HCT116 (cell line): ENCODE measurements around the gene PRICKLE3. TPM values are rescaled to one million over a fixed set of nuclear protein-coding genes. Genes with fewer than 3 reads are reported as not detected.

Experiments
- ATAC-seq: fragments of 200-7000 bp; cut with Tn5 transposase; 2 replicates; pipeline ENCODE4 v1.9.1; 2020; ENCODE audit warnings: mild to moderate bottlenecking, moderate library complexity
- BruUV-seq: library from RNA; stranded (reverse); fragments of 400-500 nt; replicated peaks from 2 replicates; lab custom pipeline; 2021; lab: Mats Ljungman, UMichigan
- CTCF ChIA-PET: fragments of 300-600 bp; sonication (Branson Sonifier 250); formaldehyde crosslinking; loops from one replicate; lab custom pipeline; 2021; ENCODE audit warnings: antibody characterized with exemption; lab: Charles Lee
- POLR2A ChIA-PET: fragments of 300-600, 350-600 bp; sonication (Branson Sonifier 250); formaldehyde crosslinking; loops from one replicate; lab custom pipeline; 2021; ENCODE audit warnings: antibody characterized with exemption; lab: Charles Lee
- RAD21 ChIA-PET, 2 experiments: fragments of 300-600 bp; sonication (Branson Sonifier 250); formaldehyde crosslinking; loops; one replicate each; lab custom pipeline; 2023; ENCODE audit warnings: low total read pairs in 2 of 2; ENCODE audit not compliant: uncharacterized antibody in 2 of 2, unreplicated experiment in 2 of 2, low non-redundant PET in 1 of 2; lab: Charles Lee
- DNase-seq: peaks from one replicate; pipeline ENCODE4 v3.0.0-alpha.2; 2010; ENCODE audit warnings: low read depth, low spot score
- H2AFZ ChIP-seq: fragments of 200-600 bp; shearing (Covaris generic), sonication (generic); 2 replicates; pipeline ENCODE4 v1.6.1; 2017; ENCODE audit warnings: low read depth, mixed run types, mixed read lengths, antibody characterized with exemption, low read length; ENCODE audit not compliant: poor library complexity, severe bottlenecking
- H3K27ac ChIP-seq: 2 replicates; pipeline ENCODE4 v1.5.1; 2012; ENCODE audit warnings: low read depth, low read length
- H3K27me3 ChIP-seq: fragments of 200-600 bp; sonication (generic); 2 replicates; pipeline ENCODE4 v1.6.1; 2016; ENCODE audit warnings: mixed run types, low read length, mixed read lengths; ENCODE audit not compliant: insufficient read depth
- H3K36me3 ChIP-seq, 2 experiments: fragments of 200-500 bp in 1 of 2; fragments of 200-600 bp in 1 of 2; sonication (Bioruptor generic) in 1 of 2; sonication (generic) in 1 of 2; 2 replicates each; pipeline versions ENCODE4 v1.5.1 to v1.6.1; 2014 to 2016; ENCODE audit warnings: low read length in 2 of 2, inconsistent platforms in 1 of 2, mixed read lengths in 1 of 2, mixed run types in 1 of 2; ENCODE audit not compliant: insufficient read depth in 2 of 2, control insufficient read depth in 1 of 2
- H3K4me1 ChIP-seq, 2 experiments: fragments of 200-600 bp in 1 of 2; sonication (generic) in 1 of 2; 2 replicates each; pipeline versions ENCODE4 v1.5.1 to v1.6.1; 2012 to 2017; ENCODE audit warnings: low read length in 2 of 2, inconsistent platforms in 1 of 2, mild to moderate bottlenecking in 1 of 2, mixed read lengths in 1 of 2, mixed run types in 1 of 2, moderate library complexity in 1 of 2; ENCODE audit not compliant: insufficient read depth in 2 of 2, control insufficient read depth in 1 of 2
- H3K4me2 ChIP-seq: fragments of 200-600 bp; sonication (generic); 2 replicates; pipeline ENCODE4 v1.6.1; 2017; ENCODE audit warnings: mixed run types, low read length, mixed read lengths
- H3K4me3 ChIP-seq, 2 experiments: fragments of 200-600 bp in 1 of 2; sonication (generic) in 1 of 2; replicated peaks in 1 of 2; 2 replicates each; pipeline ENCODE4 v1.5.1; 2011 to 2016; ENCODE audit warnings: low read length in 2 of 2, control low read depth in 1 of 2, low read depth in 1 of 2, mild to moderate bottlenecking in 1 of 2, mixed read lengths in 1 of 2, mixed run types in 1 of 2
- H3K79me2 ChIP-seq: fragments of 200-600 bp; sonication (generic); 2 replicates; pipeline ENCODE4 v1.6.1; 2017; ENCODE audit warnings: mild to moderate bottlenecking, mixed run types, low read length, moderate library complexity, mixed read lengths; ENCODE audit not compliant: insufficient read depth
- H3K9ac ChIP-seq: fragments of 200-600 bp; sonication (generic); 2 replicates; pipeline ENCODE4 v1.6.1; 2016; ENCODE audit warnings: low read length, mixed read lengths
- H3K9me2 ChIP-seq: fragments of 200-600 bp; sonication (generic), shearing (Covaris generic); 2 replicates; pipeline ENCODE4 v1.6.1; 2017; ENCODE audit warnings: mixed run types, mild to moderate bottlenecking, moderate library complexity; ENCODE audit not compliant: insufficient read depth
- H3K9me3 ChIP-seq, 2 experiments: fragments of 200-500 bp in 1 of 2; fragments of 200-600 bp in 1 of 2; sonication (Bioruptor generic) in 1 of 2; sonication (generic) in 1 of 2; 2 replicates each; pipeline ENCODE4 v1.6.1; 2014 to 2017; ENCODE audit warnings: low read length in 2 of 2, mixed read lengths in 2 of 2, inconsistent platforms in 1 of 2, low read depth in 1 of 2, mild to moderate bottlenecking in 1 of 2, mixed run types in 1 of 2, moderate library complexity in 1 of 2; ENCODE audit not compliant: control insufficient read depth in 1 of 2, insufficient read depth in 1 of 2
- H4K20me1 ChIP-seq: fragments of 200-600 bp; sonication (generic), shearing (Covaris generic); 2 replicates; pipeline ENCODE4 v1.6.1; 2017; ENCODE audit warnings: mixed run types, mild to moderate bottlenecking, moderate library complexity; ENCODE audit not compliant: insufficient read depth
- CTCF ChIP-seq, 3 experiments: fragments of 200-600 bp in 1 of 3; sonication (generic) in 1 of 3; IDR thresholded peaks in 2 of 3; conservative IDR thresholded peaks in 1 of 3; 2 replicates each; pipeline ENCODE4 v1.5.1; 2012 to 2017; ENCODE audit warnings: low read depth in 2 of 3, low read length in 2 of 3, antibody characterized with exemption in 1 of 3, borderline replicate concordance in 1 of 3, control low read depth in 1 of 3, mild to moderate bottlenecking in 1 of 3, mixed read lengths in 1 of 3, mixed run types in 1 of 3, moderate library complexity in 1 of 3; ENCODE audit not compliant: insufficient read depth in 1 of 3
- ELF1 ChIP-seq: IDR thresholded peaks from 2 replicates; pipeline ENCODE4 v1.6.1; 2012; ENCODE audit warnings: low read depth, borderline replicate concordance
- EZH2 ChIP-seq: fragments of 200-600 bp; sonication (generic); IDR thresholded peaks from 2 replicates; pipeline ENCODE4 v1.6.1; 2017; ENCODE audit warnings: antibody characterized with exemption, mixed run types
- EZH2phosphoT487 ChIP-seq: fragments of 200-600 bp; IDR thresholded peaks from 2 replicates; pipeline ENCODE4 v1.6.1; 2018; ENCODE audit warnings: antibody characterized with exemption, borderline replicate concordance
- FOSL1 ChIP-seq: IDR thresholded peaks from 2 replicates; pipeline ENCODE4 v1.6.1; 2012; ENCODE audit warnings: low read depth
- POLR2AphosphoS5 ChIP-seq: IDR thresholded peaks from 2 replicates; pipeline ENCODE4 v1.6.1; 2011; ENCODE audit warnings: mild to moderate bottlenecking, low read depth, low read length, moderate library complexity
- RAD21 ChIP-seq: IDR thresholded peaks from 2 replicates; pipeline ENCODE4 v1.6.1; 2012; ENCODE audit warnings: low read depth, mild to moderate bottlenecking
- REST ChIP-seq: IDR thresholded peaks from 2 replicates; pipeline ENCODE4 v1.6.1; 2012; ENCODE audit warnings: low read depth
- SP1 ChIP-seq: IDR thresholded peaks from 2 replicates; pipeline ENCODE4 v1.6.1; 2012; ENCODE audit warnings: low read depth
- SRF ChIP-seq: IDR thresholded peaks from 2 replicates; pipeline ENCODE4 v1.6.1; 2012; ENCODE audit warnings: low read depth
- TCF7L2 ChIP-seq: IDR thresholded peaks from 2 replicates; pipeline ENCODE4 v1.7.0; 2011; ENCODE audit warnings: borderline replicate concordance, inconsistent platforms; ENCODE audit not compliant: insufficient read depth, insufficient read length; ENCODE audit errors: extremely low read depth
- YY1 ChIP-seq: IDR thresholded peaks from 2 replicates; pipeline ENCODE4 v1.6.1; 2011; ENCODE audit warnings: low read length, low read depth, moderate library complexity, mild to moderate bottlenecking; ENCODE audit not compliant: insufficient replicate concordance; ENCODE audit errors: extremely low read depth
- ZBTB33 ChIP-seq: IDR thresholded peaks from 2 replicates; pipeline ENCODE4 v1.6.1; 2011; ENCODE audit warnings: mild to moderate bottlenecking, low read length, moderate library complexity; ENCODE audit not compliant: insufficient replicate concordance; ENCODE audit errors: extremely low read depth
- ZFX ChIP-seq: fragments of 450-650 bp; IDR thresholded peaks from 2 replicates; pipeline ENCODE4 v1.6.1; 2017
- ZNF274 ChIP-seq: fragments of 200-500 bp; sonication (Bioruptor generic); IDR thresholded peaks from 2 replicates; pipeline ENCODE4 v1.6.1; 2014; ENCODE audit warnings: mild to moderate bottlenecking, low read depth, low read length, inconsistent platforms
- intact Hi-C: fragments of 100-400 bp; cut with micrococcal nuclease; formaldehyde crosslinking; loops from 2 replicates; pipeline ENCODE4 v1.10.0; 2022
- total RNA-seq: library from RNA; stranded (reverse); gene quantifications from one replicate; pipeline ENCODE4 v1.2.1, GENCODE V29; 2021; ENCODE audit not compliant: unreplicated experiment
- TF ChIP-seq, protein P1 (sequence below): IDR thresholded peaks from 2 replicates; pipeline ENCODE4 v1.6.1; 2012

The PRICKLE3 gene
- total RNA-seq, 1 experiment from 2014 or later: 27.8 TPM

DNA sequence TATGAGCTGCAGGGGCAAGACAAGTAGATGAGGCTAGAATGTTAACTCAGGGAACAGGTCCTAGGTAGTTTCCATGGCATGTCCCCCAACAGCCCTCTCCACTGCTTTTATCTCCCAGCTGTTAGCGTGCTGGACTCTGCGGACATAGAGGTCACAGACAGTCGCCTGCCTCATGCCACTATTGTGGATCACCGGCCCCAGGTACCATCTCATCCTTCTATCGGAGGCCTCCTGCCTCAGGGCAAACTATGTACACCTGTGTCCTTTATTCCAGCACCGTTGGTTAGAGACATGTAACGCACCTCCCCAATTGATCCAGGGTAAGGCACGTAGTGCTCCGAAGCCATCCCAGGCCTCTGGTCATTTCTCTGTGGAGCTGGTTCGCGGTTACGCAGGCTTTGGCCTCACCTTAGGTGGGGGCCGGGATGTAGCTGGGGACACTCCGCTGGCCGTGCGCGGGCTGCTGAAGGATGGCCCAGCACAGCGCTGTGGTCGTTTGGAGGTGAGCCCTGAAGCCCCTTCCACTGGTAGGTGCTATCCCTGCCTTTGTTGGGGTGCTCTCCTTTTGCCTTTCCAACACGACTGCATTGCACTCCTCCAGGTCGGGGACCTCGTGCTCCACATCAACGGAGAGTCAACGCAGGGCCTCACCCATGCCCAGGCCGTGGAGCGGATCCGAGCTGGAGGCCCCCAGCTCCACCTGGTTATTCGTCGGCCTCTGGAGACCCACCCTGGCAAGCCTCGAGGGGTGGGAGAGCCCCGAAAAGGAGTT, 21.4 kb downstream of the PRICKLE3 start:
- H3K27me3 ChIP-seq: no peaks in the 10 kb centered on the region
- ATAC-seq: no peak
- RAD21 ChIA-PET: no interaction called here
- no peak overlapping the region for H3K9ac ChIP-seq
- TF ChIP-seq YY1 (no peak), POLR2AphosphoS5 (no peak), ELF1 (no peak), FOSL1 (no peak), TCF7L2 (no peak), SP1 (no peak), REST (no peak), EZH2 (no peak), SRF (no peak), CTCF (IDR thresholded peaks at IDR 0.05 in 2 of 3, conservative IDR thresholded peaks at IDR 0.05 in 1 of 3; ENCODE audit: borderline replicate concordance in 1 of 3, insufficient read depth in 1 of 3, low read depth in 2 of 3, low read length in 2 of 3) (no peak), ZNF274 (no peak), ZBTB33 (no peak), EZH2phosphoT487 (no peak), ZFX (no peak), RAD21 (no peak)
- TF ChIP-seq, protein P1, sequence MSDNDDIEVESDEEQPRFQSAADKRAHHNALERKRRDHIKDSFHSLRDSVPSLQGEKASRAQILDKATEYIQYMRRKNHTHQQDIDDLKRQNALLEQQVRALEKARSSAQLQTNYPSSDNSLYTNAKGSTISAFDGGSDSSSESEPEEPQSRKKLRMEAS: no peak
- TF ChIP-seq, all 23 proteins: peak for 0
- intact Hi-C loops: loop anchor here (5.0 to 10.0 kb wide), 2 partner anchors 42 to 120 kb away; partner anchors contain the start of genes GPKOW and TFE3
- no TSS peak for BruUV-seq
- Histone ChIP-seq H3K79me2 (no peaks in the 10 kb centered on the region), H3K36me3 (no peaks in the 10 kb centered on the region), H3K27ac (peak overlapping the region; percentile 95), H3K9me2 (no peaks in the 10 kb centered on the region), H3K4me1 (peaks cover 12 to 52% of the 10 kb centered on the region in 2 experiments), H2AFZ (no peak overlapping the region), H3K9me3 (no peaks in the 10 kb centered on the region), H4K20me1 (no peaks in the 10 kb centered on the region), H3K4me2 (peak overlapping the region; percentile 89), H3K4me3 (no peak overlapping the region)
- CTCF ChIA-PET: interaction anchor here (1.4 kb wide), 1 partner anchor 10 kb away, joined by 9 read pairs; no protein-coding TSS in a partner anchor
- no peak for DNase-seq
- POLR2A ChIA-PET: no interaction called here
